Cardiac fibroblast (primary cell): ENCODE measurements around the gene RPAP2.

Source experiments
- DNase-seq, 2 donors: peaks; one replicate each; pipeline versions ENCODE4 v3.0.0 to v3.0.0-alpha.2; 2010; ENCODE audit warnings: low read depth in 2 of 2
- H3K4me3 ChIP-seq, 2 donors: replicated peaks in 1 of 2; 1 replicate in 1 of 2; 2 replicates in 1 of 2; pipeline ENCODE4 v1.5.1; 2011; ENCODE audit warnings: low read depth in 2 of 2, low read length in 2 of 2, mild to moderate bottlenecking in 2 of 2, moderate library complexity in 1 of 2
- TF ChIP-seq, protein P1 (sequence below): IDR thresholded peaks from one replicate; pipeline ENCODE4 v1.5.1; 2011; ENCODE audit warnings: low read depth, mild to moderate bottlenecking, low read length, inconsistent platforms

The RPAP2 gene

DNA sequence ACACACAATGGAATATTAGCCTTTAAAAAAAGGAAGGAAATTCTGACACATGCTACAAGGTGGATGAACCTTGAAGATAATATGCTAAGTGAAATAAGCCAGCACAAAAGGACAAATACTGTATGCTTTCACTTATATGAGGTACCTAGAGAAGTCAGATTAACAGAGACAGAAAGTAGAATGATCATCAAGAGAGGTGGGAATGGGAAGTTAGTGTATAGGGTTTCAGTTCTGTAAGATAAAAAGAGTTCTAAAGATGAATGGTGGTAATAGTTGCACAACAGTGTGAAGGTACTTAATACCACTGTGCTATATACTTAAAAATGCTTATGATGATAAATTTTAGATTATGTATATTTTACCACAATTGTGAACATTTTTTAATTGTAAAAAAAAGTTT lies 7.2 kb downstream of the RPAP2 start:
- TF ChIP-seq, protein P1, sequence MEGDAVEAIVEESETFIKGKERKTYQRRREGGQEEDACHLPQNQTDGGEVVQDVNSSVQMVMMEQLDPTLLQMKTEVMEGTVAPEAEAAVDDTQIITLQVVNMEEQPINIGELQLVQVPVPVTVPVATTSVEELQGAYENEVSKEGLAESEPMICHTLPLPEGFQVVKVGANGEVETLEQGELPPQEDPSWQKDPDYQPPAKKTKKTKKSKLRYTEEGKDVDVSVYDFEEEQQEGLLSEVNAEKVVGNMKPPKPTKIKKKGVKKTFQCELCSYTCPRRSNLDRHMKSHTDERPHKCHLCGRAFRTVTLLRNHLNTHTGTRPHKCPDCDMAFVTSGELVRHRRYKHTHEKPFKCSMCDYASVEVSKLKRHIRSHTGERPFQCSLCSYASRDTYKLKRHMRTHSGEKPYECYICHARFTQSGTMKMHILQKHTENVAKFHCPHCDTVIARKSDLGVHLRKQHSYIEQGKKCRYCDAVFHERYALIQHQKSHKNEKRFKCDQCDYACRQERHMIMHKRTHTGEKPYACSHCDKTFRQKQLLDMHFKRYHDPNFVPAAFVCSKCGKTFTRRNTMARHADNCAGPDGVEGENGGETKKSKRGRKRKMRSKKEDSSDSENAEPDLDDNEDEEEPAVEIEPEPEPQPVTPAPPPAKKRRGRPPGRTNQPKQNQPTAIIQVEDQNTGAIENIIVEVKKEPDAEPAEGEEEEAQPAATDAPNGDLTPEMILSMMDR: no peak
- DNase-seq: no peak
- no peak overlapping the region for H3K4me3 ChIP-seq

DNA sequence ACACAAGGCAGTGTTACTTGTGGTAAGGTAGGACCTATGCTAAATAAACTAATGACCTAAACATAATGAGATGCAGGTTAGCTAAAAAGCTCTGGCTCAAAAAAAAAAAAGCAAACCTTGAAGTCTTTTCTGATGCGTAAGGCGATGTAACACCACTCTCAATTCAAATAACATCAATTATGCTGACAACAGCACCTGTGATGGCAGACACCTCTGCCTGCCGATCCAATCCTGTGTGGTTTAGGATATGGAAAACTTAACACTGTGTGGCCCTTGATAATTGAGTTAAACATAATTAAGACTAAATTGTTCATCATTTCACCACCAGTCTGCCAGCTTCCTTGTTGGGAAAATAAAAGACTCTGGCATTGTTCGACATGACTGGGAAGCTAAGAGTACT lies 9.1 kb downstream of the RPAP2 start:
- H3K4me3 ChIP-seq: no peak overlapping the region
- TF ChIP-seq, protein P1: no peak
- no peak for DNase-seq

DNA sequence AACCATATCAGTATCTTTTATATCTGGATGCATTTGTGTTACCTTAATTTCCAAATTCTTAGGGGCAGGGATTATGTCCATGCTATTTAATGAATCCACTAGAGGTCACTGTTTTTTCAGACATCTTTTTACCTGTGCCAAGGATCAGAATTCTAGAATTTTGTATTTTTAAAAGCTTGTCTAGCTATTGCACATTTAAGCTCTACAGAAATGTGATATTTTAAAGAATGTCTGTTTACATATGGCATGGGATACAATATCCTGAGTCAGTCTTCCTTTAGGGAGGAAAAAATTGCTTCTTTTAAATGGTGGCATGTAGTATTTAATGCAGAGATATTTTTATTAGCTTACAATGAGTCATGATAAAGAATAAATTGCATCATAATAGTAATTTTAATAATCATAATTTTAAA lies 11.3 kb downstream of the RPAP2 start:
- DNase-seq: peak; percentile 52 to 62
- H3K4me3 ChIP-seq: no peak overlapping the region
- TF ChIP-seq, protein P1: peak; percentile 44

DNA sequence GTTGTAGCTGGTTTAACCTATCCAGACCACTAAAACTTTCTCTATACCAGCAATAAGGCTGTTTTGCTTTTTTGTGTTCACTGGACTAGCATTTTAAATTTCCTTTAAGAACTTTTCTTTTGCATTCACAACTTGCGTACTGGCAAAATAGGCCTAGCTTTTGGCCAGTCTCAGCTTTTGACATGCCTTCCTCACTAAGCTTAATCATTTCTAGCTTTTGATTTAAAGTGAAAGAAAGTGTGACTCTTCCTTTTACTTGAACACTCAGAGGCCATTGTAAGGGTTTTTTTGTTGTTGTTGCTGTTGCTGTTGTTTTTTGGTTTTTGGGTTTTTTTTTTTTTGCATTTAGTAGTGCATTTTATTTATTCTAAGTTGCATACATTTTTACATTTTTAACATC lies 15.2 kb downstream of the RPAP2 start:
- TF ChIP-seq, protein P1: no peak
- no peak for DNase-seq
- H3K4me3 ChIP-seq: no peak overlapping the region

DNA sequence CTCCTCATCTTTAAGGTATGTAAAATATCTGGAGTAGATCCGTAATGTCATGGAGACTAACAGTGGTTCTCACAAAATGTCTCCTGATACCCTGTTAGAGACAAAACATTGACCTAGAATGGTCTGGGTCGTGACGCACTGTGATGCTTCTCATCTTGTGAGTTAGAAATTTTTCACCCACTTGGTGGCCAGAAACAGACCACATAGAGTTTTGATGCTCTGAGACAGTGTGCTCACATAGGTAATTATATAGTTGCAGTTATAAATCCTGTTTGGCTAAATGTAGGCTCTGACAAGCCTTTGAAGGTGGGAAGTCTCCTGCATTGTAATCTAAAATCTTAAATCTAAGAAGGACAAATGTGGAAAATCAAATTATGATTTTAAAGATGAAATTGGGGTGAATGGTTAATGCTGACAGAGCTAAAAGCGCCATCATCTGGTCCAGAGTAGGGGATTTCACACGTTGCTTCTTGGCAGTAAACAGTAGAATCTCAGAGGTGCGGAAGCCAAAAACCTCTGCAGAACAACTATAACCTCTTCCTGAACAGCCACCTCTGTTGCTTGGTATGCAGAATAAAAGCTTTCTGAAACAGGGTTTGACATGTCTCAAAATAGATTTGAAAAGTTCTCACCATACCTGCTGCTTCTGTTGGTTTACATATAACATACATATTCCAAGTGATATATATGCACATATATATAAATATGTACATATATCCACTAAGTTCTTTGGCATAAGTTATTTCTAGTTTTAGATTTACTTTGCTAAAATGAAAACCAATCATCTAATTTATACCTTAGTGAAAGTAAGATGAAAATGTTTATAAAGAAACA lies 17.1 kb downstream of the RPAP2 start:
- TF ChIP-seq, protein P1: no peak
- DNase-seq: no peak
- no peak overlapping the region for H3K4me3 ChIP-seq

DNA sequence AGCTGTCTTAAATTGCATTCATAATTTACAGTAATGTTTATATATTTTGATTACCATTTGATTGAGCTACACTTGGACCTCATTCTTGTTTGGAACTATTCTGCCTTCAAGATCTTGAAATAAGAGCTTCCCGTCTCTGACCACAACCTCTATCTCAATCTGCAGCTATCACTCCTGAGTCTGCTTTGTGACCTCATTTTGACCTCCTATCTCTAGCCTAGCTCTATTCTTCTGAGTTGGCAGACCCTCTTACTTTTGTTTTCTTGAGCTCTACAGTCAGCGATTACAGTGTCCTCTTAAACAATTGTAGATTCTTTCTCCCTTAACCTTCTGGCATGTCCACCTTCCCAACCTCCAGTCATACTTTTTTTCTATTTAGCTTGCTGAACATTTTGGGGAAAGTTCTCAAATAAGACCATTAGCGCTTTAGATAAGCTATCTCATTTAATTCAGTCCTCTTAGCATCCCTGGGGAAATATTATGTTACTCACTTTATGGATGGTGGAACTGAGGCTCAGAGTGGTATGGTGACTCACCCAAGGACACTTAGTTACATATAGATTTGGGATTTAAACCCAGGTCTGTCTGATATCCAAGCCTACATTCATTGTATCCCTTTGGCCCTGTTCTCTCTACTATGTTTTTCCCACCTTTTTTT lies 19.1 kb downstream of the RPAP2 start:
- DNase-seq: peak; percentile 12 to 19
- TF ChIP-seq, protein P1: no peak
- no peak overlapping the region for H3K4me3 ChIP-seq
